Right lobe of liver (tissue), 4 donors: Measurements from ENCODE around the gene RPP38.

ENCODE experiments used
- CTCF ChIP-seq, 4 donors: fragments of 200-600 bp in 3 of 4; fragments of 450-650 bp in 1 of 4; IDR thresholded peaks; one replicate each; pipeline versions ENCODE4 v1.5.1 to v1.8.0; 2016 to 2022; ENCODE audit warnings: antibody characterized with exemption in 4 of 4, mild to moderate bottlenecking in 2 of 4
- POLR2A ChIP-seq: fragments of 450-650 bp; IDR thresholded peaks from one replicate; pipeline ENCODE4 v1.6.1; 2017; ENCODE audit warnings: antibody characterized with exemption, mild to moderate bottlenecking
- donor health status: DM: no; HTN: no; CAD: no.
- donor health status: DM: no; HTN: no; CAD: no.
- donor health status: DM: no; HTN: yes; CAD: no.

DNA sequence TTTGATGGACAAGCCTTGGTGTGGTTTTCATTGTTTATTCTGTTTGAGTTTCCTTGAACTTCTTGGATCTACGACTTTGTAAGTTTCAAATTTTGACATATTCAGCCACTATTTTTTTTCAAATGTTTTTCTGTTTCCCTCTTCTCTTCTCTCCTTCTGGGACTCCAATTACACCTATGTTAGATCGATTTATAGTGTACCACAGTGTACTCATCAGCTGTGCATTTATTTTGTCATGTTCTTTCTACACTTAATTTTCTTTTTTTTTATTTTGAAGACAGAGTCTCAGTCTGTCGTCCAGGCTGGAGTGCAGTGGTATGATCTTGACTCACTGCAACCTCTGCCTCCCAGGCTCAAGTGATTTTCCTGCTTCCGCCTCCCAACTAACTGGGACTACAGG lies 37.2 kb upstream of the RPP38 start:
- TF ChIP-seq POLR2A (no peak), CTCF (IDR thresholded peaks at IDR 0.05) (no peak)
